ENCODE measurements around the gene SMTN. TPM values are rescaled to one million over a fixed set of nuclear protein-coding genes. Genes with fewer than 3 reads are reported as not detected.

The SMTN gene
- total and polyA plus RNA-seq, 8 donors, result 51.5 to 607 (median 275) TPM

DNA sequence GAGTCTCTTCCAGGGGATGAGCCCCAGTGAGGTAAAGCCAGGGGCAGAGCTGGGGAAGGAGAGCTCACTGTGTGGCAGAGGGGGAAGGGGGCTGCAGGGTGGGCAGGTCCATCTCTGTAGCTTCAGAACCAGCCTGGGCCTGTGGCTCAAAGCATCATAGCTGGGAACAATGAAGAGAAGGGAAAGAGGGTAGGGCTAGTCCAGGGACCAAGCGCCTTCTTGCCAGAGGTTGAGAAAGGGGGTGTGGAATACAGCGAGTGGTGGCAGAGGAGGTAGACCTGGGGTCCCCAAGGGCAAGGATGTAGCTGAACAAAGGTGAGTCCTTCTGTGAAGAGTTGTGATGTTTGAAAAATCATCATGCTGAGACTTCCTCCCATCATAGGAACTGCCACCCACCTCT, 60.4 kb downstream of the SMTN start:
- Histone ChIP-seq H3K9me3 (no peaks in the 10 kb centered on the region), H3K27me3 (peaks cover 0 to 23% (median 9%) of the 10 kb centered on the region in 3 donors), H3K27ac (no peak overlapping the region), H3K4me3 (no peak overlapping the region), H3K36me3 (no peaks in the 10 kb centered on the region), H3K4me1 (peaks cover 0 to 15% (median 13%) of the 10 kb centered on the region in 4 donors)
- intact Hi-C loops (cut with DNase I; ENCODE audit: low total_unique reads), result loop anchor here (10.0 kb wide), 1 partner anchor 197 kb away; no protein-coding TSS in a partner anchor
- TF ChIP-seq, protein P1, sequence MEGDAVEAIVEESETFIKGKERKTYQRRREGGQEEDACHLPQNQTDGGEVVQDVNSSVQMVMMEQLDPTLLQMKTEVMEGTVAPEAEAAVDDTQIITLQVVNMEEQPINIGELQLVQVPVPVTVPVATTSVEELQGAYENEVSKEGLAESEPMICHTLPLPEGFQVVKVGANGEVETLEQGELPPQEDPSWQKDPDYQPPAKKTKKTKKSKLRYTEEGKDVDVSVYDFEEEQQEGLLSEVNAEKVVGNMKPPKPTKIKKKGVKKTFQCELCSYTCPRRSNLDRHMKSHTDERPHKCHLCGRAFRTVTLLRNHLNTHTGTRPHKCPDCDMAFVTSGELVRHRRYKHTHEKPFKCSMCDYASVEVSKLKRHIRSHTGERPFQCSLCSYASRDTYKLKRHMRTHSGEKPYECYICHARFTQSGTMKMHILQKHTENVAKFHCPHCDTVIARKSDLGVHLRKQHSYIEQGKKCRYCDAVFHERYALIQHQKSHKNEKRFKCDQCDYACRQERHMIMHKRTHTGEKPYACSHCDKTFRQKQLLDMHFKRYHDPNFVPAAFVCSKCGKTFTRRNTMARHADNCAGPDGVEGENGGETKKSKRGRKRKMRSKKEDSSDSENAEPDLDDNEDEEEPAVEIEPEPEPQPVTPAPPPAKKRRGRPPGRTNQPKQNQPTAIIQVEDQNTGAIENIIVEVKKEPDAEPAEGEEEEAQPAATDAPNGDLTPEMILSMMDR (IDR thresholded peaks at IDR 0.05), result no peak
- TF ChIP-seq EP300 (IDR thresholded peaks at IDR 0.05) (no peak), POLR2A (IDR thresholded peaks at IDR 0.05) (no peak), POLR2AphosphoS5 (IDR thresholded peaks at IDR 0.05) (no peak)
- 88 to 98% (median 92%) methylated on average over 2 of the region's 2 CpGs for WGBS, 5 donors
- no peak for DNase-seq

DNA sequence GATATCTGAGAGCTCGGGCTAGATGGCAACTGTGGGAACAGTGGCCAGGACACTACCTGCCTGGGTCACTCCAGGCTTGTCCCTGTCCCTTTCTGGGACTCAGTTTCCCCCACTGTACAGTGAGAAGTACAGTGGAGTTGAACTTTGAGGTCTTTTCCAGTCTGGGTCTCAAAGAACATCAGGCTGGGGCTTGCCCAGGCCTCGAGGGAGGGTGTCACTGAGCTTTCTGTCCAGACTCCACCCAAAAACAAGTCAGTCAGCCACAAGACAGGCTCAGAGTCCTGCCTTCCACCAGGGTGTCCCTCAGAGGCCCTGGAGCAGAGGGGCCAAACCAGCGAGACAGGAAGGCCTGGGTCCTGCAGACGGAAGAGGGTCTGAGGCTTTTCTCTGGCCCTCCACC, 61.2 kb downstream of the SMTN start:
- Histone ChIP-seq H3K9me3 (no peaks in the 10 kb centered on the region), H3K4me1 (peaks cover 0 to 15% (median 13%) of the 10 kb centered on the region in 4 donors), H3K27me3 (peaks cover 0 to 23% (median 9%) of the 10 kb centered on the region in 3 donors), H3K27ac (no peak overlapping the region), H3K4me3 (no peak overlapping the region), H3K36me3 (no peaks in the 10 kb centered on the region)
- no peak for DNase-seq
- TF ChIP-seq POLR2A (IDR thresholded peaks at IDR 0.05) (no peak), EP300 (IDR thresholded peaks at IDR 0.05) (no peak), POLR2AphosphoS5 (IDR thresholded peaks at IDR 0.05) (no peak)
- TF ChIP-seq, protein P1 (IDR thresholded peaks at IDR 0.05), result no peak
- intact Hi-C loops (cut with DNase I; ENCODE audit: low total_unique reads), result loop anchor here (10.0 kb wide), 1 partner anchor 197 kb away; no protein-coding TSS in a partner anchor
- 75 to 93% (median 86%) methylated on average over 4 of the region's 4 CpGs for WGBS, 5 donors

DNA sequence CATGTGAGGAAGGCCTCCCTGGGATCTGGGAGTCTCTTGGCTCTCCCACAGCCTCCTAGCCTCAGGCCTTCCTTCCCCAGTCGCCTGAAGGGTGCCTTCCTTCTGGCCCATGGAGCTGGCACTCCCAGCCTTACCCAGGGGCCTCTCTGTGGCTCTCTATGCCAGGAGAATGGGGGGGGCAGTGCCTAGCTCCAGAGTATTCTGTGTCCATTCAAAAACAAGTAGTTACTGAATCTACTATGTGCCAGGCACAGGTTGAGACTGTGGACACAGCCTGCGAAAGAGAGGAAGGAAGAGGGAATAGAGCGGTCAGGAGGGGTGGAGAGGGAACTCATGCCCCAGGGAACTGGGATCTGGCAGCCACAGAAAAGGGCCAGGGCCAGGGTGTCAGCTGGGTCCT, 61.9 kb downstream of the SMTN start:
- H3K36me3 ChIP-seq, result no peaks in the 10 kb centered on the region
- 30 to 53% (median 39%) methylated on average over 3 of the region's 3 CpGs for WGBS, 5 donors
- H3K4me1 ChIP-seq, result peaks cover 0 to 15% (median 13%) of the 10 kb centered on the region in 4 donors
- peaks cover 0 to 20% (median 9%) of the 10 kb centered on the region in 3 donors for H3K27me3 ChIP-seq
- H3K27ac ChIP-seq, result no peak overlapping the region
- TF ChIP-seq POLR2AphosphoS5 (IDR thresholded peaks at IDR 0.05) (no peak), POLR2A (IDR thresholded peaks at IDR 0.05) (no peak), EP300 (IDR thresholded peaks at IDR 0.05) (no peak)
- TF ChIP-seq, protein P1 (IDR thresholded peaks at IDR 0.05), result no peak
- intact Hi-C loops (cut with DNase I; ENCODE audit: low total_unique reads), result loop anchor here (10.0 kb wide), 1 partner anchor 198 kb away; no protein-coding TSS in a partner anchor
- no peak overlapping the region for H3K4me3 ChIP-seq
- H3K9me3 ChIP-seq, result no peaks in the 10 kb centered on the region
- no peak for DNase-seq

DNA sequence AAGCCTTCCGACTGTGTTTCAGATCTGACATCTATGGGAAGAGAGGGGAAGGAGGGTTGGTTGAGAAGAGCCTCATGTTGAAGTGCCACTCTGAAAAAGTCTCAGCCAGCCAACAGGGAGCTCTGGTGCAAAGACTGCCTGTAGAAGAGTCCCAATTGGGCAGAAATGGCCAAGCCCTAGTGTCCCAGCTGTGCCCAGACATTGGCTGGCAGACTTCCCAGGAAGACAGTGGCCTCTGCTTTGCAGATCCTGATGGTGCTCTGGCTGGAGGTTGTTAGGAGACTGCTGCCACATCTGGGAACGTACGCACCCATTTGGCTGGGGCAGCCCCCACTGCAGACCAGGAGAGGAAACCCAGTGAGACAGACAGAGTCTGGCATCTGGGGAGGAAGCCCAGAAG, 62.4 kb downstream of the SMTN start:
- intact Hi-C loops (cut with DNase I; ENCODE audit: low total_unique reads), result loop anchor here (10.0 kb wide), 1 partner anchor 199 kb away; no protein-coding TSS in a partner anchor
- H3K27ac ChIP-seq, result no peak overlapping the region
- 79 to 92% (median 83%) methylated on average over 3 of the region's 3 CpGs for WGBS, 5 donors

More for the DNA sequence above, 62.4 kb downstream of the SMTN start:
- H3K36me3 ChIP-seq, result no peaks in the 10 kb centered on the region
- TF ChIP-seq, protein P1 (IDR thresholded peaks at IDR 0.05), result no peak
- no peak for TF ChIP-seq POLR2AphosphoS5 (IDR thresholded peaks at IDR 0.05)
- TF ChIP-seq POLR2A (IDR thresholded peaks at IDR 0.05), result no peak
- TF ChIP-seq EP300 (IDR thresholded peaks at IDR 0.05), result no peak
- peaks cover 0 to 18% (median 9%) of the 10 kb centered on the region in 3 donors for H3K27me3 ChIP-seq
- H3K4me1 ChIP-seq, result peaks cover 1 to 18% (median 17%) of the 10 kb centered on the region in 4 donors
- no peak overlapping the region for H3K4me3 ChIP-seq
- no peaks in the 10 kb centered on the region for H3K9me3 ChIP-seq
- no peak for DNase-seq
